ENCODE measurements around the gene VAV2.
"Not testable (repeated sequence)": the region's sequence is repeated elsewhere in the genome, so short reads cannot be mapped to it uniquely, and the experiment has no call there.

VAV2 gene

GRCh38 chr9:133934482-133935232, 57.5 kb downstream of the VAV2 start:
- DNase-seq, result no peak

GRCh38 chr9:133933426-133934026, 58.6 kb downstream of the VAV2 start:
- DNase-seq, result no peak

GRCh38 chr9:133932633-133933032, 59.5 kb downstream of the VAV2 start:
- peak; percentile 68 for DNase-seq

- DNase-seq, result no peak
These were observed 59.9 kb downstream of the VAV2 start for GRCh38 chr9:133932181-133932580.

GRCh38 chr9:133930682-133931485, 61.2 kb downstream of the VAV2 start:
- DNase-seq, result peak; percentile 49

GRCh38 chr9:133930046-133930681, 62.0 kb downstream of the VAV2 start:
- no peak for DNase-seq

GRCh38 chr9:133929599-133929998, 62.5 kb downstream of the VAV2 start:
- no peak for DNase-seq

GRCh38 chr9:133928248-133928764, 63.8 kb downstream of the VAV2 start:
- DNase-seq, result no peak

GRCh38 chr9:133927041-133927440, 65.1 kb downstream of the VAV2 start:
- DNase-seq, result no peak

- DNase-seq, result no peak
These were observed 65.8 kb downstream of the VAV2 start for GRCh38 chr9:133926165-133926856.

- no peak for DNase-seq
These were observed 67.7 kb downstream of the VAV2 start for GRCh38 chr9:133924453-133924852.

- DNase-seq, result not testable (repeated sequence)
These were observed 68.5 kb downstream of the VAV2 start for GRCh38 chr9:133923608-133924007.

GRCh38 chr9:133921866-133922265, 70.3 kb downstream of the VAV2 start:
- no peak for DNase-seq

GRCh38 chr9:133920471-133920870, 71.7 kb downstream of the VAV2 start:
- DNase-seq, result no peak

GRCh38 chr9:133919253-133920115, 72.6 kb downstream of the VAV2 start:
- no peak for DNase-seq

GRCh38 chr9:133918111-133918813, 73.9 kb downstream of the VAV2 start:
- no peak for DNase-seq

GRCh38 chr9:133917375-133917774, 74.7 kb downstream of the VAV2 start:
- no peak for DNase-seq

- DNase-seq, result no peak
These were observed 76.0 kb downstream of the VAV2 start for GRCh38 chr9:133916159-133916541.

- no peak for DNase-seq
These were observed 76.5 kb downstream of the VAV2 start for GRCh38 chr9:133915534-133916158.
